ENCODE data around the gene ZFYVE26. TPM values are rescaled to one million over a fixed set of nuclear protein-coding genes. Genes with fewer than 3 reads are reported as not detected.

ZFYVE26 gene
- total and polyA plus RNA-seq, 2 donors (not counting 1 experiment from before 2014, with no cell fraction given): 10.9 to 46.3 TPM

- WGBS (ENCODE audit: insufficient coverage): 78% methylated on average over 3 of the region's 5 CpGs
- no peak for DNase-seq
- Histone ChIP-seq H3K36me3 (replicated peaks in 1 of 2; ENCODE audit: control extremely low read depth in 1 of 2, control insufficient read depth in 1 of 2, extremely low read depth in 1 of 2, insufficient read depth in 2 of 2, low read length in 1 of 2) (peaks cover 8 to 70% of the 10 kb centered on the region in 2 experiments), H3K9me3 (ENCODE audit: control extremely low read depth in 1 of 3, control insufficient read depth in 2 of 3, insufficient read depth in 1 of 3, low read length in 2 of 3) (no peaks in the 10 kb centered on the region), H3K4me1 (ENCODE audit: control insufficient read depth in 2 of 2, insufficient read depth in 2 of 2, low read length in 2 of 2) (peaks cover 9 to 11% of the 10 kb centered on the region in 2 donors), H4K20me1 (ENCODE audit: control insufficient read depth, insufficient read depth, low read length, poor library complexity, severe bottlenecking) (no peaks in the 10 kb centered on the region), H3K27ac (ENCODE audit: low read length in 2 of 2) (no peak overlapping the region), H3K9ac (ENCODE audit: low read length) (no peak overlapping the region), H2AFZ (ENCODE audit: insufficient read depth, low read depth, low read length, poor library complexity, severe bottlenecking) (no peak overlapping the region), H3K79me2 (ENCODE audit: control insufficient read depth, insufficient read depth, low read length) (no peaks in the 10 kb centered on the region), H3K27me3 (replicated peaks in 1 of 4; ENCODE audit: control extremely low read depth in 1 of 4, control insufficient read depth in 3 of 4, insufficient read depth in 4 of 4, low read length in 3 of 4) (no peaks in the 10 kb centered on the region), H3K4me2 (replicated peaks; ENCODE audit: low read depth, low read length, poor library complexity, severe bottlenecking) (no peak overlapping the region), H3K4me3 (ENCODE audit: control extremely low read depth in 1 of 5, extremely low read depth in 1 of 5, insufficient read depth in 1 of 5, low read depth in 2 of 5, low read length in 4 of 5) (no peak overlapping the region)
- Mint-ChIP-seq H3K4me3 (no peak overlapping the region), H3K9me3 (ENCODE audit: insufficient read depth) (no peaks in the 10 kb centered on the region), H3K4me1 (peaks cover 12% of the 10 kb centered on the region), H3K27ac (no peak overlapping the region), H3K27me3 (no peaks in the 10 kb centered on the region)
- TF ChIP-seq CTCF (IDR thresholded peaks at IDR 0.05) (no peak), EZH2 (IDR thresholded peaks at IDR 0.05; ENCODE audit: borderline replicate concordance, insufficient read depth, low read depth, low read length, poor library complexity, severe bottlenecking) (no peak)
- intact Hi-C loops (cut with micrococcal nuclease): no loop called here
- POLR2A ChIA-PET: no interaction called here
- CTCF ChIA-PET: no interaction called here
- no peak for ATAC-seq (ENCODE audit: low read depth)
Measured at GRCh38 chr14:67762051-67762450, 54.3 kb downstream of the ZFYVE26 start.

GRCh38 chr14:67759916-67760315 is 56.5 kb downstream of the ZFYVE26 start:
- no peaks in the 10 kb centered on the region for H3K4me1 Mint-ChIP-seq
- H3K27ac ChIP-seq (ENCODE audit: low read length in 2 of 2): no peak overlapping the region
- H2AFZ ChIP-seq (ENCODE audit: insufficient read depth, low read depth, low read length, poor library complexity, severe bottlenecking): no peak overlapping the region
- ATAC-seq (ENCODE audit: low read depth) (no peak), DNase-seq (no peak)
- no peaks in the 10 kb centered on the region for H3K27me3 Mint-ChIP-seq
- no peak overlapping the region for H3K4me3 Mint-ChIP-seq
- no peak for TF ChIP-seq EZH2 (IDR thresholded peaks at IDR 0.05; ENCODE audit: borderline replicate concordance, insufficient read depth, low read depth, low read length, poor library complexity, severe bottlenecking)
- no peak for TF ChIP-seq CTCF (IDR thresholded peaks at IDR 0.05)
- H3K36me3 ChIP-seq (replicated peaks in 1 of 2; ENCODE audit: control extremely low read depth in 1 of 2, control insufficient read depth in 1 of 2, extremely low read depth in 1 of 2, insufficient read depth in 2 of 2, low read length in 1 of 2): peaks cover 8 to 61% of the 10 kb centered on the region in 2 experiments
- no peaks in the 10 kb centered on the region for H4K20me1 ChIP-seq (ENCODE audit: control insufficient read depth, insufficient read depth, low read length, poor library complexity, severe bottlenecking)
- CTCF ChIA-PET: no interaction called here
- POLR2A ChIA-PET: interaction anchor here (1.1 kb wide), 1 partner anchor 69 kb away, joined by 3 read pairs; no protein-coding TSS in a partner anchor
- H3K4me3 ChIP-seq (ENCODE audit: control extremely low read depth in 1 of 5, extremely low read depth in 1 of 5, insufficient read depth in 1 of 5, low read depth in 2 of 5, low read length in 4 of 5): no peak overlapping the region
- 92% methylated on average over 2 of the region's 2 CpGs for WGBS (ENCODE audit: insufficient coverage)
- no peaks in the 10 kb centered on the region for H3K9me3 Mint-ChIP-seq (ENCODE audit: insufficient read depth)
- H3K27ac Mint-ChIP-seq: no peak overlapping the region
- H3K4me2 ChIP-seq (replicated peaks; ENCODE audit: low read depth, low read length, poor library complexity, severe bottlenecking): no peak overlapping the region
- H3K79me2 ChIP-seq (ENCODE audit: control insufficient read depth, insufficient read depth, low read length): no peaks in the 10 kb centered on the region
- intact Hi-C loops (cut with micrococcal nuclease): no loop called here
- no peaks in the 10 kb centered on the region for H3K9me3 ChIP-seq (ENCODE audit: control extremely low read depth in 1 of 3, control insufficient read depth in 2 of 3, insufficient read depth in 1 of 3, low read length in 2 of 3)
- H3K9ac ChIP-seq (ENCODE audit: low read length): no peak overlapping the region
- no peaks in the 10 kb centered on the region for H3K27me3 ChIP-seq (replicated peaks in 1 of 4; ENCODE audit: control extremely low read depth in 1 of 4, control insufficient read depth in 3 of 4, insufficient read depth in 4 of 4, low read length in 3 of 4)
- no peaks in the 10 kb centered on the region for H3K4me1 ChIP-seq (ENCODE audit: control insufficient read depth in 2 of 2, insufficient read depth in 2 of 2, low read length in 2 of 2)

Measured in B cell (primary cell).